ENCODE measurements around the gene PLEKHO2.

GRCh38 chr15:64803526-64803925 is 38.2 kb upstream of the PLEKHO2 start:
- TF ChIP-seq CTCF (IDR thresholded peaks at IDR 0.05) (no peak), POLR2A (IDR thresholded peaks at IDR 0.05) (no peak), POLR2AphosphoS5 (IDR thresholded peaks at IDR 0.05; ENCODE audit: insufficient read depth in 1 of 2, low read depth in 1 of 2) (no peak)
